ENCODE measurements around the gene SCG3. TPM values are rescaled to one million over a fixed set of nuclear protein-coding genes. Genes with fewer than 3 reads are reported as not detected.

Gene SCG3
- total and polyA plus RNA-seq, 2 of the 13 experiments (the other 11 are each of a cell fraction or from before 2014, with no cell fraction given), result not detected

GRCh38 chr15:51720201-51720995 lies 39.1 kb downstream of the SCG3 start:
- 26% methylated on average over 8 of the region's 8 CpGs for WGBS (ENCODE audit: low lambda C conversion rate)
- DNase-seq (ENCODE audit: low spot score), result no peak
- no peaks in the 10 kb centered on the region for H3K27me3 ChIP-seq (ENCODE audit: control insufficient read depth in 1 of 2, insufficient read depth in 2 of 2, low read length in 2 of 2)
- H3K79me2 ChIP-seq (ENCODE audit: insufficient read depth, low read length), result no peaks in the 10 kb centered on the region
- H2AFZ ChIP-seq (ENCODE audit: low read length), result no peak overlapping the region
- intact Hi-C loops (cut with micrococcal nuclease; ENCODE audit: unreplicated experiment), result no loop called here
- in situ Hi-C loops (cut with HindIII; ENCODE audit: extremely low pct_ligation_motif_present, low pct_unique_long_range_greater_than_20kb), result no loop called here
- no peak overlapping the region for H3K27ac ChIP-seq (ENCODE audit: extremely low read length, insufficient read depth, low read length)
- no TSS peak for BruUV-seq (replicated peaks)
- peak; percentile 8 for FAIRE-seq
- peak; percentile 76 for ATAC-seq
- no peak overlapping the region for H3K9ac ChIP-seq (ENCODE audit: insufficient read depth, low read depth, low read length)
- H4K20me1 ChIP-seq (ENCODE audit: insufficient read depth, low read length), result no peaks in the 10 kb centered on the region
- POLR2A ChIA-PET, result no interaction called here
- no peak overlapping the region for H3K4me3 ChIP-seq (replicated peaks in 1 of 3; ENCODE audit: insufficient read depth in 1 of 3, low read depth in 2 of 3, low read length in 3 of 3)
- no peaks in the 10 kb centered on the region for H3K36me3 ChIP-seq (replicated peaks in 1 of 2; ENCODE audit: control insufficient read depth in 1 of 2, insufficient read depth in 2 of 2, low read length in 2 of 2)
- H3K4me2 ChIP-seq (ENCODE audit: low read depth, low read length), result peak overlapping the region; percentile 32; the same call in 1 of the 2 replicates
- no peaks in the 10 kb centered on the region for H3K9me3 ChIP-seq (ENCODE audit: low read length)
- peaks cover 16% of the 10 kb centered on the region for H3K4me1 ChIP-seq (ENCODE audit: insufficient read depth, low read length)
- CTCF ChIA-PET (ENCODE audit: low intra/inter-chr PET ratio, low total read pairs), result no interaction called here
- TF ChIP-seq RAD21 (CRISPR knock-in tag; IDR thresholded peaks at IDR 0.05) (no peak), DMAP1 (CRISPR knock-in tag; IDR thresholded peaks at IDR 0.05) (no peak), ZNF652 (CRISPR knock-in tag; IDR thresholded peaks at IDR 0.05; ENCODE audit: borderline replicate concordance, low read depth) (peak; percentile 74), RXRB (CRISPR knock-in tag; IDR thresholded peaks at IDR 0.05; ENCODE audit: borderline replicate concordance) (peak; percentile 51; the same call in 1 of the 2 replicates), MAFF (IDR thresholded peaks at IDR 0.05; ENCODE audit: low read depth, low read length) (peak; percentile 78), HNF4A (CRISPR knock-in tag; IDR thresholded peaks at IDR 0.05) (peak; percentile 27; the same call in 1 of the 2 replicates), HNF1A (IDR thresholded peaks at IDR 0.05; ENCODE audit: low read depth) (0 out of 2 replicates have a peak, but pooled peaks have one; percentile 28), HNF1A (CRISPR knock-in tag; IDR thresholded peaks at IDR 0.05; ENCODE audit: borderline replicate concordance) (no peak), MAFK (conservative IDR thresholded peaks at IDR 0.05 in 1 of 2, IDR thresholded peaks at IDR 0.05 in 1 of 2; ENCODE audit: low read length in 2 of 2) (peak; percentile 78 to 82), CEBPB (IDR thresholded peaks at IDR 0.05; ENCODE audit: borderline replicate concordance, low read depth, low read length) (0 out of 2 replicates have a peak, but pooled peaks have one; percentile 3), ZMYM4 (CRISPR knock-in tag; IDR thresholded peaks at IDR 0.05) (no peak), PATZ1 (CRISPR knock-in tag; IDR thresholded peaks at IDR 0.05) (peak; percentile 46), ATF7-NPFF (CRISPR knock-in tag; IDR thresholded peaks at IDR 0.05; ENCODE audit: low read depth) (no peak), PAXIP1 (CRISPR knock-in tag; conservative IDR thresholded peaks at IDR 0.05) (0 out of 2 replicates have a peak, but pooled peaks have one; percentile 13), KLF12 (CRISPR knock-in tag; IDR thresholded peaks at IDR 0.05; ENCODE audit: borderline replicate concordance) (no peak)
